Measurements from ENCODE around the gene SALL4. TPM values are rescaled to one million over a fixed set of nuclear protein-coding genes. Genes with fewer than 3 reads are reported as not detected.
"Not testable (repeated sequence)": the region's sequence is repeated elsewhere in the genome, so short reads cannot be mapped to it uniquely, and the experiment has no call there.

The SALL4 gene
- total and polyA plus RNA-seq, 4 donors: 0.54 to 2.3 (median 1.4) TPM

DNA sequence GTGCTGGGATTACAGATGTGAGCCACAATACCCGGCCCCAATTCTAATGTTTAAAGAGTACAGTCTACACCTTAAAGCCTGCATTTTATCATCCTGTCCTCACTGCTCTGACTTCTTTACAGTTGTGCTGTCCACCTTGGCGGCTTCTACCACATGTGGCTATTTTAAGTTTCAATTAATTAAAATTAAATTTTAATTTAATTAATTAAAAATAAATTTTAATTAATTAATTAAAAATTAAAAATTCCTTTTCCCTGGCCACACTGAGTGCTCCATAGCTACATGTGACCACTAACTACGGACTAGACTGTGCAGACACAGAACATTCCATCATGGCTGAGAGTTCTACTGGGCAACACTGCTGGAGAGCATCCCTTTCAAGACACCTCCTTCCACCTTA, 61.5 kb downstream of the SALL4 start:
- no peak overlapping the region for H3K27ac ChIP-seq (ENCODE audit: low read depth, low read length)
- no peaks in the 10 kb centered on the region for H3K36me3 ChIP-seq (ENCODE audit: control insufficient read depth, insufficient read depth, low read length)
- H3K27me3 ChIP-seq (ENCODE audit: control insufficient read depth, insufficient read depth, low read length): no peaks in the 10 kb centered on the region
- no peak for DNase-seq (ENCODE audit: low read depth in 4 of 6, low spot score in 6 of 6)
- WGBS (ENCODE audit: insufficient coverage): 100% methylated on average over 1 of the region's 3 CpGs
- H3K9me3 ChIP-seq (ENCODE audit: control insufficient read depth, insufficient read depth, low read length): no peaks in the 10 kb centered on the region
- H3K4me1 ChIP-seq (ENCODE audit: control insufficient read depth, insufficient read depth, low read length): peaks cover 40% of the 10 kb centered on the region
- no peak overlapping the region for H3K4me3 ChIP-seq (ENCODE audit: low read depth, low read length)

DNA sequence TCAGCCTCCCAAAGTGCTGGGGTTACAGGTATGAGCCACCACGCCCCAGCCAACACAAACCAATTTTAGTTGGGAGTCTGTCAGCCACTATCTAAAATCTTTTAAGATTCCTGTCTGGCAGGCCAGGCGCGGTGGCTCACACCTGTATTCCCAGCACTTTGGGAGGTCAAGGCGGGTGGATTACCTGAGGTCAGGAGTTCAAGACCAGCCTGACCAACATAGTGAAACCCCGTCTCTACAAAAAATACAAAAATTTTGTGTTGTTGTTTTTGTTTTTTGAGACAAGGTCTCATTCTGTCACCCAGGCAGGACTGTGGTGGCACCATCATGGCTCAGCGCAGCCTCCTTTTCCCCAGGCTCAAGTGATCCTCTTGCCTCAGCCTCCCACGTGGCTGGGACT, 62.0 kb downstream of the SALL4 start:
- DNase-seq (ENCODE audit: low read depth in 4 of 6, low spot score in 6 of 6); H3K9me3 ChIP-seq (ENCODE audit: control insufficient read depth, insufficient read depth, low read length); H3K4me3 ChIP-seq (ENCODE audit: low read depth, low read length); H3K36me3 ChIP-seq (ENCODE audit: control insufficient read depth, insufficient read depth, low read length); H3K27me3 ChIP-seq (ENCODE audit: control insufficient read depth, insufficient read depth, low read length): not testable (repeated sequence)
- Histone ChIP-seq H3K27ac (ENCODE audit: low read depth, low read length) (peak overlapping the region; percentile 67), H3K4me1 (ENCODE audit: control insufficient read depth, insufficient read depth, low read length) (peaks cover 43% of the 10 kb centered on the region)
- WGBS (ENCODE audit: insufficient coverage): 93% methylated on average over 3 of the region's 7 CpGs

DNA sequence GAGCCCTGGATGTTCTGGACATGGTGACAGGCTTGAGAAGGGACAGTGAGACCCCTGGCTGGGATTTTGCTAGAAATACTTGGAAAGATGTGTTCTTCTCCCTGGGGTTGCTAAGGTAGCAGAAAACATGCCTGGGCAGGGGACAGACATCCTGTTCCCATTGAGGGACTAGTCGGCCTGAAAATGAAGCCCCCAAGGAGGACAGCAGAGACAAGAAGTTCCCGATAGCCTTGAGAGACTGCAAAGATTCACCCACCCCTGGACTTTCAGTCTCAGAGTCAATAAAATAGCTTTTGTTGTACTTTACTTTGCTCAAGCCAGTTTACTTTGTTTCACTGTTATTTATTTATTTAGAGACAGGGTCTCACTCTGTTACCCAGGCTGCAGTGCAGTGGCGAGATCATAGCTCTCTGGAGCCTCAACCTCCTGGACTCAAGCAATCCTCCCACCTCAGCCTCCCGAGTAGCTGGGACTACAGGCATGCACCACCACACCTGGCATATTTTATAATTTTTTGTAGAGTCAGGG, 62.5 kb downstream of the SALL4 start:
- Histone ChIP-seq H3K36me3 (ENCODE audit: control insufficient read depth, insufficient read depth, low read length) (no peaks in the 10 kb centered on the region), H3K4me1 (ENCODE audit: control insufficient read depth, insufficient read depth, low read length) (peaks cover 44% of the 10 kb centered on the region), H3K27ac (ENCODE audit: low read depth, low read length) (peak overlapping the region; percentile 67), H3K4me3 (ENCODE audit: low read depth, low read length) (no peak overlapping the region), H3K9me3 (ENCODE audit: control insufficient read depth, insufficient read depth, low read length) (no peaks in the 10 kb centered on the region), H3K27me3 (ENCODE audit: control insufficient read depth, insufficient read depth, low read length) (no peaks in the 10 kb centered on the region)
- 47% methylated on average over 3 of the region's 4 CpGs for whole genome bisulfite sequencing (ENCODE audit: insufficient coverage)
- peak in 3 of 6 donors; percentile 48 to 79 (median 58) for DNase-seq (ENCODE audit: low read depth in 4 of 6, low spot score in 6 of 6)

DNA sequence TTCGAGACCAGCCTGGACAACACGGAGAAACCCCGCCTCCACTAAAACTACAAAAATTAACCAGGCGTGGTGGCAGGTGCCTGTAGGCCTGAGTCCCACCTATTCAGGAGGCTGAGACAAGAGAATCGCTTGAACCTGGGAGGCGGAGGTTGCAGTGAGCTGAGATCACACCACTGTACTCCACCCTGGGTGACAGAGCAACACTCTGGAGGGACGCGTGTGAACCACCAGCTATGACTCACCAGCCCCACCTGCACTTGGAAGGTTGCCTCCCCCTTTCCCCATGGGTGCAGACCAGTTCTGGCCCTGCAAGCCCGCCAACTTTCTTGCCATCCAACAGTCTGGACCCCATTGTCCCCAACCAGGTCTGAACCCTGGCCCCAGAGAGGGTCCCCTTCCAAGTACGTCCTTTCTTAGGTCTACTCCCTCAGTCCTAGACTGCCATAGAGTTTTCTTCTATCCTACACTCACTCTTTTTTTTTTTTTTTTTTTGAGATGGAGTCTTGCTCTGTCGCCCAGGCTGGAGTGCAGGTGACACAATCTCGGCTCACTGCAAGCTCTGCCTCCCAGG, 63.4 kb downstream of the SALL4 start:
- Histone ChIP-seq H3K9me3 (ENCODE audit: control insufficient read depth, insufficient read depth, low read length) (no peaks in the 10 kb centered on the region), H3K4me3 (ENCODE audit: low read depth, low read length) (no peak overlapping the region), H3K27me3 (ENCODE audit: control insufficient read depth, insufficient read depth, low read length) (no peaks in the 10 kb centered on the region), H3K27ac (ENCODE audit: low read depth, low read length) (peak overlapping the region; percentile 40), H3K36me3 (ENCODE audit: control insufficient read depth, insufficient read depth, low read length) (no peaks in the 10 kb centered on the region), H3K4me1 (ENCODE audit: control insufficient read depth, insufficient read depth, low read length) (peaks cover 47% of the 10 kb centered on the region)
- DNase-seq (ENCODE audit: low read depth in 4 of 6, low spot score in 6 of 6): no peak
- 97% methylated on average over 8 of the region's 12 CpGs for WGBS (ENCODE audit: insufficient coverage)

DNA sequence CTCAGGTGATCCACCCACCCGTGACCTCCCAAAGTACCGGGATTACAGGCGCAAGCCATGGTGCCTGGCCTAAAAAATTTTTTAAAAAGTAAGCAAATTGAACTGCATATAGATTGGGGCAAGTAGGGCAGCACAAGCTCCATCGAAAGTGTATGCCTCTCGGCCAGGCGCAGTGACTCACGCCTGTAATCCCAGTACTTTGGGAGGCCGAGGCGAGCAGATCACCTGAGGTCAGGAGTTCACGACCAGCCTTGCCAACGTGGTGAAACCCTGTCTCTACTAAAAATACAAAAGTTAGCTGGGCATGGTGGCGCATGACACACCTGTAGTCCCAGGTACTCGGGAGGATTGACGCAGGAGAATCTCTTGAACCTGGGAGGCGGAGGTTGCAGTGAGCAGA, 64.1 kb downstream of the SALL4 start:
- not testable (repeated sequence) for H3K36me3 ChIP-seq (ENCODE audit: control insufficient read depth, insufficient read depth, low read length); H3K4me3 ChIP-seq (ENCODE audit: low read depth, low read length); DNase-seq (ENCODE audit: low read depth in 4 of 6, low spot score in 6 of 6); H3K27me3 ChIP-seq (ENCODE audit: control insufficient read depth, insufficient read depth, low read length); H3K9me3 ChIP-seq (ENCODE audit: control insufficient read depth, insufficient read depth, low read length); H3K27ac ChIP-seq (ENCODE audit: low read depth, low read length)
- H3K4me1 ChIP-seq (ENCODE audit: control insufficient read depth, insufficient read depth, low read length): peaks cover 47% of the 10 kb centered on the region
- 97% methylated on average over 12 of the region's 15 CpGs for WGBS (ENCODE audit: insufficient coverage)

DNA sequence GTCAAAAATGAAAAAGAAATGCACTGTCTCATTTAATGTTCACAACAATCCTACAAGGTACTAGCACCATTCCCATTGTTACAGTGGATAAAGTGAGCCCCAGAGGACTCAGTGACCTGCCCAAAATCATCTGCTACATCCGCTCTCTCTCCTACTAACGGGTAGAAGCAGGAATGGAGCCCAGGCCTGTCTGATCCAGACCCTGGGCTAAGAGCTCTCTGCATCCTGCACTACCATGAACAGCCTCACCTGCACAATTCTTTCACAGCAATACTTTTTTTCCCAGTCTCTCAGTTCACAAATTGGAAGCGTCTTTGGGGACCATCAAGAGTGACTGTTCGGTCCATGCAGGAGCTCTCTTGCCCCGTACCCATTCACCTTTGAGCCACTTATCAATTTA, 65.4 kb downstream of the SALL4 start:
- H3K9me3 ChIP-seq (ENCODE audit: control insufficient read depth, insufficient read depth, low read length): no peaks in the 10 kb centered on the region
- H3K4me3 ChIP-seq (ENCODE audit: low read depth, low read length): no peak overlapping the region
- no peak for DNase-seq (ENCODE audit: low read depth in 4 of 6, low spot score in 6 of 6)
- H3K4me1 ChIP-seq (ENCODE audit: control insufficient read depth, insufficient read depth, low read length): peaks cover 42% of the 10 kb centered on the region
- 69% methylated on average over 5 of the region's 5 CpGs for WGBS (ENCODE audit: insufficient coverage)
- H3K36me3 ChIP-seq (ENCODE audit: control insufficient read depth, insufficient read depth, low read length): no peaks in the 10 kb centered on the region
- H3K27me3 ChIP-seq (ENCODE audit: control insufficient read depth, insufficient read depth, low read length): no peaks in the 10 kb centered on the region
- no peak overlapping the region for H3K27ac ChIP-seq (ENCODE audit: low read depth, low read length)

DNA sequence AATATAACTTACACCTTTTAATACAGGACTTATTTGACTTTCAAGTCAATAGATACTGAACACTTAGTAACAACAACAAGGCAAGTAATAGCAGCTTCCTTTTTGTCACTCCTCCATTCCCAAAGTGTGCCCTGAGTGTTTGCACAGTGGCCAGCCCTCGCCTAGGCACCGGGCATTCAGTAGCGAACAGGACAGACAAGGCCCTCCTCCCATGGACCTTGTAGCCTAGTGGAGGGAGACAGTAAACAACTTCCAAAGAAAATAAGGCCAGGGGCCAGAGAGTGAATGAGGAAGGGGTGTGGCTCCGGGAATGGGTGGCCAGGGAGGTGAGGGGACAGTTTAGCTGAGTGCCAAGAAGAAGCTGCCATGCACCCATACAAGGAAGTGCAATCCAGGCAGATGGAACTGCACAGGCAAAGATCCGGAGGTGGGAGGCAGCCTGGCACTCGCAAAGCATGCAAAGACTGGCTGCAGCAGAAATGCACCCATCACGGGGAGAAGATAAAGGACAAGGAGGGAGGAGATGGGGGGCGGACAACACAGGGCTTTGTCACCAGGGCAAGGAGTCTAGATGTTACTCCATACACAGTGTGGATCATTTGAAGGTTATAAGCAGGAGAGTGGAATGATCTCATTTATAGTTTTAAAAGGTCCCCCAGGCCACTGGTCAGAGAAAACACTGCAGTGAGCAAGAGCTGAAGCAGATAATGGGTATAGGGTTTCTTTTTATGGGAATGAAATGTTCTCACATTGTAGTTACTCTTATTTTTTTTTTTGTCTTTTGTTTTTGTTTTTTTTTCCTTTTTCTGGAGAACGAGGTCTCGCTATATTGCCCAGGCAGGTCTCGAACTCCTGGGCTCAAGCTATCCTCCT, 66.4 kb downstream of the SALL4 start:
- Histone ChIP-seq H3K4me1 (ENCODE audit: control insufficient read depth, insufficient read depth, low read length) (peaks cover 46% of the 10 kb centered on the region), H3K4me3 (ENCODE audit: low read depth, low read length) (no peak overlapping the region), H3K27me3 (ENCODE audit: control insufficient read depth, insufficient read depth, low read length) (no peaks in the 10 kb centered on the region), H3K27ac (ENCODE audit: low read depth, low read length) (no peak overlapping the region), H3K9me3 (ENCODE audit: control insufficient read depth, insufficient read depth, low read length) (no peaks in the 10 kb centered on the region), H3K36me3 (ENCODE audit: control insufficient read depth, insufficient read depth, low read length) (no peaks in the 10 kb centered on the region)
- no peak for DNase-seq (ENCODE audit: low read depth in 4 of 6, low spot score in 6 of 6)
- 53% methylated on average over 4 of the region's 11 CpGs for WGBS (ENCODE audit: insufficient coverage)

DNA sequence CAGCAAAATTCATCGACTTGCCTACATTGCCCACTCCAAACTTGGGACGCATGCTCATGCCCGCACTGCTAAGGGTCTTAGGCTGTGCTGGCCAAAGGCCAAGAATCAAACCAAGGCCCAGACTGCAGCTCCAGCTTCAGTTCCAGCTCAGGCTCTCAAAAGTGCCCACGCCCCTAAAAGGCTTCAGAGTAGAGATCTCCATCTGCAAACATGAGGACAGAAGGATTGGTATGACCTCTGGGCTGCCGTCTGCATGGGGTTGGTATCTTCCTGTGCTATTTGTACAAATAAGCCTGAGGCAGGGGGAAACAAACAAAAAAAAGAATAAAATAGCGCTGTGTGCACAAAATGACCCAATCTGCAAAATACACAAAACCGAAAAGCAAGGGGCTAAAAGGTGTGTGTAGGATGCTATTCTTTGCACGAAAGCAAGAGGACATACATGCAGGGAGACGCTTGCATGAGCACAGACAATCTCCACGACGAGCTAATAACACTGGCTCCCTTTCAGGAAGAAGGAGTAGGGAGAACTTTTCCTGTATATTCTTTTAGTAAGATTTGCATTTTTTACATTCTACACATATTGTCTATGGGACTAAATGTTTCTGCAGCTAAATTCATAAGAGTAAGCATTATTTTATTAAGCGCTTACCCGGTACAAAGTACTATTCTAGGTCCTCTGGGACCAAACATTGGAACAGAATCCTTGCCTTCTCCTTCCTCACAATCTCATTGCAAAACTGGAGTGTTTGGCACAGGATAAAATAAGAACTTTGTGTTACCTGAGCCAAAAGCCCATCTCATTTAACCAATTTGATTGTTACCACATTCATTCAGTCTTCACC, 67.2 kb downstream of the SALL4 start:
- H3K36me3 ChIP-seq (ENCODE audit: control insufficient read depth, insufficient read depth, low read length): no peaks in the 10 kb centered on the region
- H3K9me3 ChIP-seq (ENCODE audit: control insufficient read depth, insufficient read depth, low read length): no peaks in the 10 kb centered on the region
- peaks cover 45% of the 10 kb centered on the region for H3K4me1 ChIP-seq (ENCODE audit: control insufficient read depth, insufficient read depth, low read length)
- no peak for DNase-seq (ENCODE audit: low read depth in 4 of 6, low spot score in 6 of 6)
- 85% methylated on average over 3 of the region's 13 CpGs for WGBS (ENCODE audit: insufficient coverage)
- H3K27me3 ChIP-seq (ENCODE audit: control insufficient read depth, insufficient read depth, low read length): no peaks in the 10 kb centered on the region
- H3K27ac ChIP-seq (ENCODE audit: low read depth, low read length): no peak overlapping the region
- no peak overlapping the region for H3K4me3 ChIP-seq (ENCODE audit: low read depth, low read length)

DNA sequence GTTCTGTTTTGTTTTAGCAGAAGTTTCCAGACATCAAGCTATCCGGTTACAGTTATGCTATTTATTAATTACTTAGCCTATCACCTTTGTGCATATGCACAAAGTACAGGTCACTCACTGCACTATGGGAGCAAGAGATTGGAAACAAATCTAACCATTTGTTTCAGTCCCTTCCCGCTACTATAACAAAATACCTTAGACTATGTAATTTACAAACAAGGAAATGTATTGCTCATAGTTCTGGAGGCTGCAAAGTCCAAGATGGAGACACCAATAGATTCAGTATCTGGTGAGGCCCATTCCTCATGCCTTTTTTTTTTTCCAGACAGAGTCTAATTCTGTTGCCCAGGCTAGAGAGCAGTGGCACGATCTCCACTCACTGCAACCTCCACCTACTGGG, 69.3 kb downstream of the SALL4 start:
- H3K36me3 ChIP-seq (ENCODE audit: control insufficient read depth, insufficient read depth, low read length): peaks cover 3% of the 10 kb centered on the region
- 100% methylated on average over 1 of the region's 3 CpGs for WGBS (ENCODE audit: insufficient coverage)
- DNase-seq (ENCODE audit: low read depth in 4 of 6, low spot score in 6 of 6): no peak
- peaks cover 34% of the 10 kb centered on the region for H3K4me1 ChIP-seq (ENCODE audit: control insufficient read depth, insufficient read depth, low read length)
- H3K27ac ChIP-seq (ENCODE audit: low read depth, low read length): no peak overlapping the region
- H3K27me3 ChIP-seq (ENCODE audit: control insufficient read depth, insufficient read depth, low read length): no peaks in the 10 kb centered on the region
- no peak overlapping the region for H3K4me3 ChIP-seq (ENCODE audit: low read depth, low read length)
- no peaks in the 10 kb centered on the region for H3K9me3 ChIP-seq (ENCODE audit: control insufficient read depth, insufficient read depth, low read length)

Data from spinal cord (tissue), 10 donors.